AG08395 (cell line): ENCODE measurements around the gene PAM.
"Not testable (repeated sequence)": the region's sequence is repeated elsewhere in the genome, so short reads cannot be mapped to it uniquely, and the experiment has no call there.

Source experiments
- DNase-seq: peaks from one replicate; pipeline ENCODE4 v3.0.0; 2012; ENCODE audit warnings: mixed read lengths, low spot score

Gene PAM

GRCh38 chr5:102751903-102752376 is 3.2 kb upstream of the PAM start:
- DNase-seq, result not testable (repeated sequence)

- DNase-seq, result no peak
Measured at GRCh38 chr5:102753889-102754766, 977 bp upstream of the PAM start.

GRCh38 chr5:102755686-102756371 is 724 bp downstream of the PAM start:
- peak; percentile 71 for DNase-seq

GRCh38 chr5:102758576-102758975 is 3.5 kb downstream of the PAM start:
- DNase-seq, result peak; percentile 33

GRCh38 chr5:102759289-102759688 is 4.2 kb downstream of the PAM start:
- DNase-seq, result no peak

- DNase-seq, result no peak
Measured at GRCh38 chr5:102759700-102760099, 4.6 kb downstream of the PAM start.

GRCh38 chr5:102760815-102761214 is 5.7 kb downstream of the PAM start:
- peak; percentile 41 for DNase-seq

GRCh38 chr5:102762095-102762534 is 7.0 kb downstream of the PAM start:
- peak; percentile 57 for DNase-seq

- no peak for DNase-seq
Measured at GRCh38 chr5:102762562-102763227, 7.6 kb downstream of the PAM start.

GRCh38 chr5:102763734-102764133 is 8.6 kb downstream of the PAM start:
- DNase-seq, result no peak

- DNase-seq, result no peak
Measured at GRCh38 chr5:102764381-102765004, 9.4 kb downstream of the PAM start.

GRCh38 chr5:102765350-102765749 is 10.2 kb downstream of the PAM start:
- DNase-seq, result no peak

GRCh38 chr5:102766295-102767090 is 11.4 kb downstream of the PAM start:
- no peak for DNase-seq

GRCh38 chr5:102767862-102768261 is 12.8 kb downstream of the PAM start:
- DNase-seq, result no peak

- no peak for DNase-seq
Measured at GRCh38 chr5:102770803-102771202, 15.7 kb downstream of the PAM start.

GRCh38 chr5:102771435-102771834 is 16.3 kb downstream of the PAM start:
- no peak for DNase-seq

GRCh38 chr5:102772273-102772672 is 17.2 kb downstream of the PAM start:
- DNase-seq, result no peak

- no peak for DNase-seq
Measured at GRCh38 chr5:102773133-102773532, 18.0 kb downstream of the PAM start.

GRCh38 chr5:102775756-102776155 is 20.7 kb downstream of the PAM start:
- not testable (repeated sequence) for DNase-seq

GRCh38 chr5:102777099-102777498 is 22.0 kb downstream of the PAM start:
- no peak for DNase-seq

GRCh38 chr5:102778478-102778877 is 23.4 kb downstream of the PAM start:
- peak; percentile 82 for DNase-seq
